ENCODE results near the gene AFDN.

- TF ChIP-seq ELF4 (IDR thresholded peaks at IDR 0.05) (no peak), FOXA1 (IDR thresholded peaks at IDR 0.05) (no peak), PKNOX1 (IDR thresholded peaks at IDR 0.05) (no peak), FOXM1 (IDR thresholded peaks at IDR 0.05; ENCODE audit: borderline replicate concordance) (no peak), SP1 (IDR thresholded peaks at IDR 0.05) (no peak)
Measured at GRCh38 chr6:167979436-167980139, 152.9 kb downstream of the AFDN start.
